ENCODE data around the gene SPEM3. TPM values are rescaled to one million over a fixed set of nuclear protein-coding genes. Genes with fewer than 3 reads are reported as not detected.

Gene SPEM3
- not detected for polyA plus RNA-seq (2013, experiment 1 of 4)
- polyA plus RNA-seq (2013, experiment 2 of 4), result not detected
- polyA plus RNA-seq (2013, experiment 3 of 4), result not detected
- polyA plus RNA-seq (2013, experiment 4 of 4), result not detected

- no peaks in the 10 kb centered on the region for H3K9me3 ChIP-seq (ENCODE audit: control insufficient read depth, low read length)
- no peak within 1 kb of the TSS for H3K4me3 ChIP-seq (ENCODE audit: insufficient read depth, low read depth, low read length)
- H3K27ac ChIP-seq (ENCODE audit: insufficient read depth, low read depth, low read length, poor library complexity, severe bottlenecking), result no peak within 1 kb of the TSS
- WGBS, 2 experiments, result 74 to 77% methylated on average over 5 of the region's 5 CpGs
- no peaks in the 10 kb centered on the region for H3K36me3 ChIP-seq (ENCODE audit: control insufficient read depth, insufficient read depth, low read length)
- no peaks in the 10 kb centered on the region for H3K27me3 ChIP-seq (ENCODE audit: control insufficient read depth, insufficient read depth, low read length, poor library complexity, severe bottlenecking)
- no peaks in the 10 kb centered on the region for H3K4me1 ChIP-seq (ENCODE audit: control insufficient read depth, insufficient read depth, low read length)
These were observed at the start of gene SPEM3 for GRCh38 chr17:7428557-7428956. Gene SPEM3, plus strand, starts transcription at chr17:7428857. Its CDS starts 46 bp downstream, at chr17:7428903.

GRCh38 chr17:7379134-7379533 is 49.5 kb upstream of the SPEM3 start:
- WGBS, 2 experiments, result 89 to 92% methylated on average over 2 of the region's 3 CpGs
- no peaks in the 10 kb centered on the region for H3K9me3 ChIP-seq (ENCODE audit: control insufficient read depth, low read length)
- H3K27ac ChIP-seq (ENCODE audit: insufficient read depth, low read depth, low read length, poor library complexity, severe bottlenecking), result no peak overlapping the region
- no peak overlapping the region for H3K4me3 ChIP-seq (ENCODE audit: insufficient read depth, low read depth, low read length)
- H3K27me3 ChIP-seq (ENCODE audit: control insufficient read depth, insufficient read depth, low read length, poor library complexity, severe bottlenecking), result peaks cover 50% of the 10 kb centered on the region
- no peaks in the 10 kb centered on the region for H3K36me3 ChIP-seq (ENCODE audit: control insufficient read depth, insufficient read depth, low read length)
- H3K4me1 ChIP-seq (ENCODE audit: control insufficient read depth, insufficient read depth, low read length), result no peaks in the 10 kb centered on the region

- Histone ChIP-seq H3K27ac (ENCODE audit: insufficient read depth, low read depth, low read length, poor library complexity, severe bottlenecking) (no peak overlapping the region), H3K4me1 (ENCODE audit: control insufficient read depth, insufficient read depth, low read length) (peaks cover 4% of the 10 kb centered on the region), H3K4me3 (ENCODE audit: insufficient read depth, low read depth, low read length) (peak overlapping the region; percentile 42), H3K36me3 (ENCODE audit: control insufficient read depth, insufficient read depth, low read length) (no peaks in the 10 kb centered on the region), H3K9me3 (ENCODE audit: control insufficient read depth, low read length) (no peaks in the 10 kb centered on the region), H3K27me3 (ENCODE audit: control insufficient read depth, insufficient read depth, low read length, poor library complexity, severe bottlenecking) (peaks cover 57% of the 10 kb centered on the region)
- WGBS, 2 experiments, result 85 to 86% methylated on average over 7 of the region's 7 CpGs
These were observed 48.3 kb upstream of the SPEM3 start for GRCh38 chr17:7380321-7380720.

- no peaks in the 10 kb centered on the region for H3K36me3 ChIP-seq (ENCODE audit: control insufficient read depth, insufficient read depth, low read length)
- H3K4me3 ChIP-seq (ENCODE audit: insufficient read depth, low read depth, low read length), result peak within 1 kb of the TSS; percentile 42
- peaks cover 4% of the 10 kb centered on the region for H3K4me1 ChIP-seq (ENCODE audit: control insufficient read depth, insufficient read depth, low read length)
- peaks cover 57% of the 10 kb centered on the region for H3K27me3 ChIP-seq (ENCODE audit: control insufficient read depth, insufficient read depth, low read length, poor library complexity, severe bottlenecking)
- WGBS, 2 experiments, result 4% methylated on average over 48 to 52 of the region's 52 CpGs
- H3K27ac ChIP-seq (ENCODE audit: insufficient read depth, low read depth, low read length, poor library complexity, severe bottlenecking), result no peak within 1 kb of the TSS
- no peaks in the 10 kb centered on the region for H3K9me3 ChIP-seq (ENCODE audit: control insufficient read depth, low read length)
These were observed 47.6 kb upstream of the SPEM3 start, which contains the start of gene TNK1 for GRCh38 chr17:7380855-7381683. Gene TNK1, plus strand, starts transcription at chr17:7381089. Its CDS starts 1,838 bp downstream, at chr17:7382927.

- H3K27me3 ChIP-seq (ENCODE audit: control insufficient read depth, insufficient read depth, low read length, poor library complexity, severe bottlenecking), result peaks cover 57% of the 10 kb centered on the region
- H3K9me3 ChIP-seq (ENCODE audit: control insufficient read depth, low read length), result no peaks in the 10 kb centered on the region
- 89% methylated on average over 10 of the region's 10 CpGs for WGBS, 2 experiments
- H3K27ac ChIP-seq (ENCODE audit: insufficient read depth, low read depth, low read length, poor library complexity, severe bottlenecking), result no peak overlapping the region
- peaks cover 4% of the 10 kb centered on the region for H3K4me1 ChIP-seq (ENCODE audit: control insufficient read depth, insufficient read depth, low read length)
- no peak overlapping the region for H3K4me3 ChIP-seq (ENCODE audit: insufficient read depth, low read depth, low read length)
- H3K36me3 ChIP-seq (ENCODE audit: control insufficient read depth, insufficient read depth, low read length), result no peaks in the 10 kb centered on the region
These were observed 45.8 kb upstream of the SPEM3 start for GRCh38 chr17:7382901-7383300.

- Histone ChIP-seq H3K27me3 (ENCODE audit: control insufficient read depth, insufficient read depth, low read length, poor library complexity, severe bottlenecking) (peaks cover 57% of the 10 kb centered on the region), H3K36me3 (ENCODE audit: control insufficient read depth, insufficient read depth, low read length) (no peaks in the 10 kb centered on the region), H3K27ac (ENCODE audit: insufficient read depth, low read depth, low read length, poor library complexity, severe bottlenecking) (no peak overlapping the region), H3K9me3 (ENCODE audit: control insufficient read depth, low read length) (no peaks in the 10 kb centered on the region), H3K4me3 (ENCODE audit: insufficient read depth, low read depth, low read length) (no peak overlapping the region), H3K4me1 (ENCODE audit: control insufficient read depth, insufficient read depth, low read length) (peaks cover 4% of the 10 kb centered on the region)
- 90 to 91% methylated on average over 11 of the region's 11 CpGs for WGBS, 2 experiments
These were observed 45.3 kb upstream of the SPEM3 start for GRCh38 chr17:7383371-7383741.

GRCh38 chr17:7383742-7384488 is 44.7 kb upstream of the SPEM3 start:
- peaks cover 57% of the 10 kb centered on the region for H3K27me3 ChIP-seq (ENCODE audit: control insufficient read depth, insufficient read depth, low read length, poor library complexity, severe bottlenecking)
- H3K4me3 ChIP-seq (ENCODE audit: insufficient read depth, low read depth, low read length), result peak overlapping the region; percentile 42
- no peaks in the 10 kb centered on the region for H3K9me3 ChIP-seq (ENCODE audit: control insufficient read depth, low read length)
- 17 to 18% methylated on average over 65 of the region's 65 CpGs for WGBS, 2 experiments
- H3K36me3 ChIP-seq (ENCODE audit: control insufficient read depth, insufficient read depth, low read length), result no peaks in the 10 kb centered on the region
- no peak overlapping the region for H3K27ac ChIP-seq (ENCODE audit: insufficient read depth, low read depth, low read length, poor library complexity, severe bottlenecking)
- H3K4me1 ChIP-seq (ENCODE audit: control insufficient read depth, insufficient read depth, low read length), result peaks cover 4% of the 10 kb centered on the region

- Histone ChIP-seq H3K4me1 (ENCODE audit: control insufficient read depth, insufficient read depth, low read length) (peaks cover 4% of the 10 kb centered on the region), H3K9me3 (ENCODE audit: control insufficient read depth, low read length) (no peaks in the 10 kb centered on the region), H3K36me3 (ENCODE audit: control insufficient read depth, insufficient read depth, low read length) (no peaks in the 10 kb centered on the region), H3K27ac (ENCODE audit: insufficient read depth, low read depth, low read length, poor library complexity, severe bottlenecking) (no peak overlapping the region), H3K27me3 (ENCODE audit: control insufficient read depth, insufficient read depth, low read length, poor library complexity, severe bottlenecking) (peaks cover 53% of the 10 kb centered on the region), H3K4me3 (ENCODE audit: insufficient read depth, low read depth, low read length) (peak overlapping the region; percentile 42)
- 55 to 57% methylated on average over 23 of the region's 23 CpGs for WGBS, 2 experiments
These were observed 44.1 kb upstream of the SPEM3 start for GRCh38 chr17:7384489-7385081.

- Histone ChIP-seq H3K4me1 (ENCODE audit: control insufficient read depth, insufficient read depth, low read length) (peaks cover 4% of the 10 kb centered on the region), H3K36me3 (ENCODE audit: control insufficient read depth, insufficient read depth, low read length) (peaks cover 6% of the 10 kb centered on the region), H3K4me3 (ENCODE audit: insufficient read depth, low read depth, low read length) (no peak overlapping the region), H3K9me3 (ENCODE audit: control insufficient read depth, low read length) (no peaks in the 10 kb centered on the region), H3K27ac (ENCODE audit: insufficient read depth, low read depth, low read length, poor library complexity, severe bottlenecking) (no peak overlapping the region), H3K27me3 (ENCODE audit: control insufficient read depth, insufficient read depth, low read length, poor library complexity, severe bottlenecking) (peaks cover 10% of the 10 kb centered on the region)
- WGBS, 2 experiments, result 95 to 96% methylated on average over 10 of the region's 10 CpGs
These were observed 39.8 kb upstream of the SPEM3 start for GRCh38 chr17:7388856-7389255.

Measured in ectodermal cell (in vitro differentiated cells).